Body of pancreas (tissue), 4 donors: ENCODE results near the gene SLAIN2.

Experiments used
- CTCF ChIP-seq, 7 experiments: fragments of 450-650 bp in 4 of 7; fragments of 200-600 bp in 3 of 7; sonication (generic) in 3 of 7; IDR thresholded peaks; one replicate each; pipeline ENCODE4 v1.5.1; 2016 to 2019; ENCODE audit warnings: antibody characterized with exemption in 7 of 7
- POLR2A ChIP-seq, 3 donors: fragments of 450-650 bp; IDR thresholded peaks; one replicate each; pipeline ENCODE4 v1.6.1; 2016; ENCODE audit warnings: antibody characterized with exemption in 3 of 3, mild to moderate bottlenecking in 2 of 3

- TF ChIP-seq CTCF (IDR thresholded peaks at IDR 0.05): no peak
- TF ChIP-seq POLR2A (IDR thresholded peaks at IDR 0.05): no peak
Observed at GRCh38 chr4:48403779-48404178, 62.5 kb downstream of the SLAIN2 start.
